SH-SY5Y (cell line): ENCODE results near the gene SLC23A2.

ENCODE experiments used
- GATA2 ChIP-seq: IDR thresholded peaks from 2 replicates; pipeline ENCODE4 v1.6.1; 2011; ENCODE audit warnings: mild to moderate bottlenecking, low read depth, low read length
- GATA3 ChIP-seq: IDR thresholded peaks from 2 replicates; pipeline ENCODE4 v1.6.1; 2011; ENCODE audit warnings: low read depth, mild to moderate bottlenecking, low read length, moderate library complexity

DNA sequence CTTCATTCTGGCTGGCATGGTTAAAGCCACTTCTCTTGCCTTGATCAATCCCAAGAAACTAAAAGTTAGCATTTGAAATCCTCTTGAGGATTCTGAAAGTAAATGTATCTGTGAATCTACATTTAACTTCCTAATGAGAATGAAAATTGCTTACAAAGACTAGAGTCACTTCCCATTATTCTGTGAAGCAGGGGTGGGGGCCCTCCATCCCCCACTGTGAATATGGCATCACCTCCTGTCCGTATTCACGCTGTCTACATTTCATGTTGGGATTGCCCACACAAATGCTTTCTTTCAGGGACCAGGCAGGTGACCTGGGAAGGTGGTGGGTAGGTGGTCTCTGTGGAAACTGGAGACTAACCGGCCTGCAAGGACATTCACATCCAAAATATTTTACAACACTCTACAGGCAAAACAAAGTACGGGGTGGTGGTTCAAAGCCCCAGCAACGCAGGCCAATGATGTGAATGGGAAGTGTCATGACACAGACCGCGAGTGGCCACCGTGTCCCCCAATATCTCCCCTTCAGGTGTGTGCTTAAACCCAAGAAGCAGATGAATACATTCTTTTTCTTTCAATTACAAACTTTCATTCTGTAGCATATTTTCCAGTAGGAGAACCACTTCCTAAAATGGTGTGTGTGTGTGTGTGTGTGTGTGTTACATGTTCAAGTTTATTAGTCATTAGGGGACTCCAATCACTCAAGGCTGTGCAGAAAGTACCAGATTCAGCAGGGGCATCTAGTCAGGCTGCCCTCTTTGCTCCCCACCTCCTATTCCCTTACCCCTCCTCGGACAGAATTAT, 147.4 kb downstream of the SLC23A2 start:
- no peak for TF ChIP-seq GATA2
- TF ChIP-seq GATA3, result no peak
